ENCODE data around the gene GALNTL6. TPM values are rescaled to one million over a fixed set of nuclear protein-coding genes. Genes with fewer than 3 reads are reported as not detected.

The GALNTL6 gene
- total and polyA plus RNA-seq, 2 donors (not counting 1 experiment from before 2014, with no cell fraction given) = 0.99 to 1.1 TPM

DNA sequence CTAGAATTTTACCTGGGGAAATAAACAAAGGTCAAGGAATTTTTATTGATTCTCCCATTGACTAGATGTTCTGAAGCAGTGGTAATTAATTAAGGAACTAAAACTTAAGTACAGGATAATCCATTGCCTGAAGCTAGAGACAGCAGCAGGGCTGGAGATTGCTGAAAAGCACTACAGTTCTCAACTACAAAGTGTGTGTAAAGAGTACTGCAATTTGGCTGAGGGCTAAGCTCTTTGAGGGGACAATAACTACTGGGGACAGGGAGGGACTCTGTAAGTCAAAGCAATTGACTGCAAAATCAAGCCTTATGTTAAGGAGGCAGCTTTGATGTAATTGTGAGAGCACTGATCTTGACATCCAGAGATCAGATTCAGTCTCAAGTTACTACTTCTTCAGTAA lies 260.4 kb downstream of the GALNTL6 start:
- Histone ChIP-seq H3K27ac (ENCODE audit: low read length in 2 of 2) (no peak overlapping the region), H3K9ac (ENCODE audit: low read length) (no peak overlapping the region), H2AFZ (ENCODE audit: insufficient read depth, low read depth, low read length, poor library complexity, severe bottlenecking) (no peak overlapping the region), H3K79me2 (ENCODE audit: control insufficient read depth, insufficient read depth, low read length) (no peaks in the 10 kb centered on the region), H3K4me2 (replicated peaks; ENCODE audit: low read depth, low read length, poor library complexity, severe bottlenecking) (no peak overlapping the region), H3K27me3 (replicated peaks in 1 of 4; ENCODE audit: control extremely low read depth in 1 of 4, control insufficient read depth in 3 of 4, insufficient read depth in 4 of 4, low read length in 3 of 4) (no peaks in the 10 kb centered on the region), H3K4me1 (ENCODE audit: control insufficient read depth in 2 of 2, insufficient read depth in 2 of 2, low read length in 2 of 2) (no peaks in the 10 kb centered on the region), H3K9me3 (ENCODE audit: control extremely low read depth in 1 of 3, control insufficient read depth in 2 of 3, insufficient read depth in 1 of 3, low read length in 2 of 3) (peaks cover 0 to 3% (median 0%) of the 10 kb centered on the region in 3 donors), H3K4me3 (ENCODE audit: control extremely low read depth in 1 of 5, extremely low read depth in 1 of 5, insufficient read depth in 1 of 5, low read depth in 2 of 5, low read length in 4 of 5) (no peak overlapping the region), H4K20me1 (ENCODE audit: control insufficient read depth, insufficient read depth, low read length, poor library complexity, severe bottlenecking) (no peaks in the 10 kb centered on the region), H3K36me3 (replicated peaks in 1 of 2; ENCODE audit: control extremely low read depth in 1 of 2, control insufficient read depth in 1 of 2, extremely low read depth in 1 of 2, insufficient read depth in 2 of 2, low read length in 1 of 2) (no peaks in the 10 kb centered on the region)
- no peak overlapping the region for H3K4me3 Mint-ChIP-seq
- no peaks in the 10 kb centered on the region for H3K27me3 Mint-ChIP-seq
- ChIA-PET CTCF (no interaction called here), POLR2A (no interaction called here)
- TF ChIP-seq EZH2 (IDR thresholded peaks at IDR 0.05; ENCODE audit: borderline replicate concordance, insufficient read depth, low read depth, low read length, poor library complexity, severe bottlenecking) = no peak
- TF ChIP-seq, protein P1, sequence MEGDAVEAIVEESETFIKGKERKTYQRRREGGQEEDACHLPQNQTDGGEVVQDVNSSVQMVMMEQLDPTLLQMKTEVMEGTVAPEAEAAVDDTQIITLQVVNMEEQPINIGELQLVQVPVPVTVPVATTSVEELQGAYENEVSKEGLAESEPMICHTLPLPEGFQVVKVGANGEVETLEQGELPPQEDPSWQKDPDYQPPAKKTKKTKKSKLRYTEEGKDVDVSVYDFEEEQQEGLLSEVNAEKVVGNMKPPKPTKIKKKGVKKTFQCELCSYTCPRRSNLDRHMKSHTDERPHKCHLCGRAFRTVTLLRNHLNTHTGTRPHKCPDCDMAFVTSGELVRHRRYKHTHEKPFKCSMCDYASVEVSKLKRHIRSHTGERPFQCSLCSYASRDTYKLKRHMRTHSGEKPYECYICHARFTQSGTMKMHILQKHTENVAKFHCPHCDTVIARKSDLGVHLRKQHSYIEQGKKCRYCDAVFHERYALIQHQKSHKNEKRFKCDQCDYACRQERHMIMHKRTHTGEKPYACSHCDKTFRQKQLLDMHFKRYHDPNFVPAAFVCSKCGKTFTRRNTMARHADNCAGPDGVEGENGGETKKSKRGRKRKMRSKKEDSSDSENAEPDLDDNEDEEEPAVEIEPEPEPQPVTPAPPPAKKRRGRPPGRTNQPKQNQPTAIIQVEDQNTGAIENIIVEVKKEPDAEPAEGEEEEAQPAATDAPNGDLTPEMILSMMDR (IDR thresholded peaks at IDR 0.05) = no peak
- no peak for DNase-seq
- intact Hi-C loops (cut with micrococcal nuclease) = no loop called here
- H3K9me3 Mint-ChIP-seq (ENCODE audit: insufficient read depth) = no peaks in the 10 kb centered on the region
- no peak for ATAC-seq (ENCODE audit: low read depth)
- no peaks in the 10 kb centered on the region for H3K4me1 Mint-ChIP-seq
- H3K27ac Mint-ChIP-seq = no peak overlapping the region

DNA sequence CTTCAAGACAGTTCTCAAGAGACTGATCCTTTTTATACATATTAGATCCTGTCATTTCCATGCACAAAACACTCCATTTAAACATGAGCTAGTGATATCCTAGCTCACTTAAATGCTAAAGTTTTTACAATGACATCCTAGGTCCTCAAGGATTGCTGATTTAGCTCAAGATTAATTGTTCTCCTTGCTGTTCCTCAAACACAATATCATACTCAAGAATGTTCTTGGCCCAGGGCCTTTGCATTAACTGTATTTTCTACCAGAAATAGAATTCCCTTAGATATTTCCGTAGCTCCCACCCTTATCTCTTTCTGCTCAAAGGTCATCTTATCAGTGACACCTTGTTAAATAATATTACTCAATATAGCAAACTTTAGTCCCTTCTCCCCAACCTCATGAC lies 270.1 kb downstream of the GALNTL6 start:
- Histone ChIP-seq H3K36me3 (replicated peaks in 1 of 2; ENCODE audit: control extremely low read depth in 1 of 2, control insufficient read depth in 1 of 2, extremely low read depth in 1 of 2, insufficient read depth in 2 of 2, low read length in 1 of 2) (no peaks in the 10 kb centered on the region), H3K4me3 (ENCODE audit: control extremely low read depth in 1 of 5, extremely low read depth in 1 of 5, insufficient read depth in 1 of 5, low read depth in 2 of 5, low read length in 4 of 5) (no peak overlapping the region), H3K4me2 (replicated peaks; ENCODE audit: low read depth, low read length, poor library complexity, severe bottlenecking) (no peak overlapping the region), H3K79me2 (ENCODE audit: control insufficient read depth, insufficient read depth, low read length) (no peaks in the 10 kb centered on the region), H3K27ac (ENCODE audit: low read length in 2 of 2) (no peak overlapping the region), H2AFZ (ENCODE audit: insufficient read depth, low read depth, low read length, poor library complexity, severe bottlenecking) (no peak overlapping the region), H4K20me1 (ENCODE audit: control insufficient read depth, insufficient read depth, low read length, poor library complexity, severe bottlenecking) (no peaks in the 10 kb centered on the region), H3K9ac (ENCODE audit: low read length) (no peak overlapping the region), H3K4me1 (ENCODE audit: control insufficient read depth in 2 of 2, insufficient read depth in 2 of 2, low read length in 2 of 2) (no peaks in the 10 kb centered on the region), H3K9me3 (ENCODE audit: control extremely low read depth in 1 of 3, control insufficient read depth in 2 of 3, insufficient read depth in 1 of 3, low read length in 2 of 3) (no peaks in the 10 kb centered on the region), H3K27me3 (replicated peaks in 1 of 4; ENCODE audit: control extremely low read depth in 1 of 4, control insufficient read depth in 3 of 4, insufficient read depth in 4 of 4, low read length in 3 of 4) (no peaks in the 10 kb centered on the region)
- intact Hi-C loops (cut with micrococcal nuclease) = no loop called here
- H3K27ac Mint-ChIP-seq = no peak overlapping the region
- ChIA-PET CTCF (no interaction called here), POLR2A (no interaction called here)
- TF ChIP-seq, protein P1 (IDR thresholded peaks at IDR 0.05) = no peak
- no peak for TF ChIP-seq EZH2 (IDR thresholded peaks at IDR 0.05; ENCODE audit: borderline replicate concordance, insufficient read depth, low read depth, low read length, poor library complexity, severe bottlenecking)
- 100% methylated on average over 1 of the region's 1 CpG for WGBS (ENCODE audit: insufficient coverage)
- H3K4me1 Mint-ChIP-seq = no peaks in the 10 kb centered on the region
- DNase-seq = no peak
- H3K9me3 Mint-ChIP-seq (ENCODE audit: insufficient read depth) = no peaks in the 10 kb centered on the region
- no peaks in the 10 kb centered on the region for H3K27me3 Mint-ChIP-seq
- ATAC-seq (ENCODE audit: low read depth) = no peak
- no peak overlapping the region for H3K4me3 Mint-ChIP-seq
